Measurements from ENCODE around the gene ARHGEF5.

- TF ChIP-seq CTCF (IDR thresholded peaks at IDR 0.05) (no peak), RAD21 (IDR thresholded peaks at IDR 0.05; ENCODE audit: low read length) (no peak), SMC3 (IDR thresholded peaks at IDR 0.05; ENCODE audit: low read depth, low read length) (no peak), EZH2phosphoT487 (IDR thresholded peaks at IDR 0.05; ENCODE audit: borderline replicate concordance, low read depth) (no peak), USF2 (IDR thresholded peaks at IDR 0.05; ENCODE audit: borderline replicate concordance, low read depth, low read length) (no peak), POLR2AphosphoS5 (IDR thresholded peaks at IDR 0.05; ENCODE audit: low read depth, low read length) (no peak), GABPA (IDR thresholded peaks at IDR 0.05; ENCODE audit: low read depth) (no peak), REST (IDR thresholded peaks at IDR 0.05; ENCODE audit: low read depth, low read length) (no peak), ZBTB33 (IDR thresholded peaks at IDR 0.05; ENCODE audit: borderline replicate concordance, low read depth) (no peak)
Measured at GRCh38 chr7:144403102-144403501, 47.9 kb downstream of the ARHGEF5 start.
